ENCODE data around the gene DPP4.

- no peak for TF ChIP-seq CTCF (IDR thresholded peaks at IDR 0.05)
- TF ChIP-seq POLR2A (IDR thresholded peaks at IDR 0.05) = no peak
These were observed 25.8 kb upstream of the DPP4 start for GRCh38 chr2:162099836-162100235.
